Caco-2 (cell line): ENCODE data around the gene TBC1D17. TPM values are rescaled to one million over a fixed set of nuclear protein-coding genes. Genes with fewer than 3 reads are reported as not detected.
A peak's percentile ranks its signal among the peaks of the same experiment; 100 is the strongest.

Source experiments
- BruUV-seq: library from RNA; stranded (reverse); fragments of 400-500 nt; replicated peaks from 2 replicates; lab custom pipeline; 2021; lab: Mats Ljungman, UMichigan
- CTCF ChIA-PET: fragments of 300-600 bp; sonication (Branson Sonifier 250); formaldehyde crosslinking; loops from one replicate; lab custom pipeline; 2022; ENCODE audit warnings: antibody characterized with exemption; lab: Charles Lee
- POLR2A ChIA-PET: fragments of 300-600 bp; sonication (Branson Sonifier 250); formaldehyde crosslinking; loops from one replicate; lab custom pipeline; 2022; ENCODE audit warnings: antibody characterized with exemption; lab: Charles Lee
- DNase-seq, 2 experiments: peaks; one replicate each; pipeline versions ENCODE4 v3.0.0 to v3.0.0-alpha.2; 2020 to 2022
- H3K27me3 ChIP-seq: replicated peaks from 2 replicates; pipeline ENCODE4 v1.6.0; 2011; ENCODE audit warnings: low read length; ENCODE audit not compliant: control insufficient read depth, insufficient read depth
- H3K36me3 ChIP-seq: 2 replicates; pipeline ENCODE4 v1.5.1; 2011; ENCODE audit warnings: low read length; ENCODE audit not compliant: control insufficient read depth, insufficient read depth
- H3K4me1 ChIP-seq: fragments of 250-450 bp; sonication (Bioruptor Pico); 2 replicates; pipeline ENCODE4 v1.5.1; 2020; ENCODE audit warnings: mild to moderate bottlenecking
- H3K4me3 ChIP-seq: 2 replicates; pipeline ENCODE4 v1.5.1; 2011; ENCODE audit warnings: low read depth, mild to moderate bottlenecking, control low read depth, low read length
- H3K9me3 ChIP-seq: fragments of 250-450 bp; sonication (Bioruptor Pico); 2 replicates; pipeline ENCODE4 v1.5.1; 2020; ENCODE audit warnings: mild to moderate bottlenecking, moderate library complexity
- H3K27ac Mint-ChIP-seq: one replicate; pipeline ENCODE4 v1.8.0; 2022; ENCODE audit warnings: mixed read lengths; ENCODE audit not compliant: unreplicated experiment
- H3K27me3 Mint-ChIP-seq: one replicate; pipeline ENCODE4 v1.8.0; 2022; ENCODE audit warnings: mixed read lengths; ENCODE audit not compliant: insufficient read depth, unreplicated experiment
- H3K36me3 Mint-ChIP-seq: one replicate; pipeline ENCODE4 v1.8.0; 2022; ENCODE audit warnings: mild to moderate bottlenecking, mixed read lengths; ENCODE audit not compliant: insufficient read depth, unreplicated experiment
- H3K4me1 Mint-ChIP-seq: one replicate; pipeline ENCODE4 v1.8.0; 2022; ENCODE audit warnings: low read depth, mixed read lengths; ENCODE audit not compliant: unreplicated experiment
- H3K4me3 Mint-ChIP-seq: one replicate; pipeline ENCODE4 v1.8.0; 2022; ENCODE audit warnings: mild to moderate bottlenecking, moderate library complexity, mixed read lengths; ENCODE audit not compliant: unreplicated experiment
- H3K9me3 Mint-ChIP-seq: one replicate; pipeline ENCODE4 v1.8.0; 2022; ENCODE audit warnings: mixed read lengths; ENCODE audit not compliant: unreplicated experiment
- intact Hi-C: fragments of 100-400 bp; cut with micrococcal nuclease; formaldehyde crosslinking; loops from one replicate; pipeline ENCODE4 v1.10.0; 2022; ENCODE audit not compliant: unreplicated experiment
- total RNA-seq: library from RNA; stranded (reverse); gene quantifications from 2 replicates; pipeline ENCODE4 v1.2.3, GENCODE V29; 2022
- TF ChIP-seq, protein P1 (sequence below), 2 experiments: fragments of 200-600 bp in 1 of 2; IDR thresholded peaks; 1 replicate in 1 of 2; 2 replicates in 1 of 2; pipeline versions ENCODE4 v1.5.1 to v1.8.0; 2011 to 2022; ENCODE audit warnings: antibody characterized with exemption in 1 of 2, control low read depth in 1 of 2, inconsistent platforms in 1 of 2, low read depth in 1 of 2, low read length in 1 of 2, mild to moderate bottlenecking in 1 of 2, moderate library complexity in 1 of 2; ENCODE audit not compliant: insufficient read depth in 1 of 2, severe bottlenecking in 1 of 2, unreplicated experiment in 1 of 2

TBC1D17 gene
- total RNA-seq, 1 experiment from 2014 or later, result 55.3 TPM

DNA sequence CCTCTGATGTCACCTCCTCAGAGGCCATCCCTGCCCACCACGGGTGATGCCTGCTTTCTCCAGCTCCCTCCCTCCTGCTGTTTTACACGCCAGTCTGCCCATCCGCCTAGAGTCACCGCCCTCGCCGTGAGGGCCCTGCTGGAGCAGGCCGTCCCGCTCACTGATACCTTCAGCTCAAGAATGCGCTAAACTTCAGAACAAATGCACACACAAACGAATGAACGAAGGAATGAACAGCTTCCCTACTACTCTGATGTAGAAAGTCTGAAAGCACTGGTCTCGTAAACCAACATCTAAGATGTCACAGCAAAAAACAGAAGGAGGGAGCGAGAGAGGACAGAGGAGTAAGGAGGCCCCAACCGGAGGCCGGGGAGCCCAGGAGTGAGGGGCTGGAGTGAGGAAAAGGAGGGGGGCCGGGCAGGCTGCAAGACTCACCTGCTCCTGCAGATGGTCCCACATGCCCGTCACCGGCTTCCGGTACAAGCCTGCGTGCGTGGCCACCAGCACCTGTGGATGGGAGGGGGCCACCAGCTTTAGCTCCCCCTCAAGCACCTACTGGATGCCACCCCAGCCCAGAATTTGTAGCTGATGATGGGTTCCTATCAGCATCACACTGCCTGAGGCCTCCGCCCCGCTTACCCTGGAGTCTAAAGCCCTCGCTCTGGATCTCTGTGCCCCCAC lies 14.1 kb upstream of the TBC1D17 start:
- H3K4me3 ChIP-seq, result no peak overlapping the region
- peaks cover 15% of the 10 kb centered on the region for H3K4me1 ChIP-seq
- ChIA-PET CTCF (interaction anchor here (1.3 kb wide), 1 partner anchor 13 kb away, joined by 4 read pairs; the partner anchor contains the start of gene PTOV1), POLR2A (no interaction called here)
- no peaks in the 10 kb centered on the region for H3K9me3 ChIP-seq
- no peak for DNase-seq
- TF ChIP-seq, protein P1, sequence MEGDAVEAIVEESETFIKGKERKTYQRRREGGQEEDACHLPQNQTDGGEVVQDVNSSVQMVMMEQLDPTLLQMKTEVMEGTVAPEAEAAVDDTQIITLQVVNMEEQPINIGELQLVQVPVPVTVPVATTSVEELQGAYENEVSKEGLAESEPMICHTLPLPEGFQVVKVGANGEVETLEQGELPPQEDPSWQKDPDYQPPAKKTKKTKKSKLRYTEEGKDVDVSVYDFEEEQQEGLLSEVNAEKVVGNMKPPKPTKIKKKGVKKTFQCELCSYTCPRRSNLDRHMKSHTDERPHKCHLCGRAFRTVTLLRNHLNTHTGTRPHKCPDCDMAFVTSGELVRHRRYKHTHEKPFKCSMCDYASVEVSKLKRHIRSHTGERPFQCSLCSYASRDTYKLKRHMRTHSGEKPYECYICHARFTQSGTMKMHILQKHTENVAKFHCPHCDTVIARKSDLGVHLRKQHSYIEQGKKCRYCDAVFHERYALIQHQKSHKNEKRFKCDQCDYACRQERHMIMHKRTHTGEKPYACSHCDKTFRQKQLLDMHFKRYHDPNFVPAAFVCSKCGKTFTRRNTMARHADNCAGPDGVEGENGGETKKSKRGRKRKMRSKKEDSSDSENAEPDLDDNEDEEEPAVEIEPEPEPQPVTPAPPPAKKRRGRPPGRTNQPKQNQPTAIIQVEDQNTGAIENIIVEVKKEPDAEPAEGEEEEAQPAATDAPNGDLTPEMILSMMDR (IDR thresholded peaks at IDR 0.05; ENCODE audit: insufficient read depth in 1 of 2, low read depth in 1 of 2, low read length in 1 of 2, severe bottlenecking in 1 of 2, unreplicated experiment in 1 of 2), result no peak
- peaks cover 92% of the 10 kb centered on the region for H3K36me3 Mint-ChIP-seq
- H3K36me3 ChIP-seq, result peaks cover 13% of the 10 kb centered on the region
- BruUV-seq, result no TSS peak
- no peaks in the 10 kb centered on the region for H3K27me3 ChIP-seq
- H3K9me3 Mint-ChIP-seq, result no peaks in the 10 kb centered on the region
- intact Hi-C loops, result no loop called here
- H3K4me3 Mint-ChIP-seq, result no peak overlapping the region
- H3K4me1 Mint-ChIP-seq, result peaks cover 21% of the 10 kb centered on the region
- no peaks in the 10 kb centered on the region for H3K27me3 Mint-ChIP-seq
- no peak overlapping the region for H3K27ac Mint-ChIP-seq

DNA sequence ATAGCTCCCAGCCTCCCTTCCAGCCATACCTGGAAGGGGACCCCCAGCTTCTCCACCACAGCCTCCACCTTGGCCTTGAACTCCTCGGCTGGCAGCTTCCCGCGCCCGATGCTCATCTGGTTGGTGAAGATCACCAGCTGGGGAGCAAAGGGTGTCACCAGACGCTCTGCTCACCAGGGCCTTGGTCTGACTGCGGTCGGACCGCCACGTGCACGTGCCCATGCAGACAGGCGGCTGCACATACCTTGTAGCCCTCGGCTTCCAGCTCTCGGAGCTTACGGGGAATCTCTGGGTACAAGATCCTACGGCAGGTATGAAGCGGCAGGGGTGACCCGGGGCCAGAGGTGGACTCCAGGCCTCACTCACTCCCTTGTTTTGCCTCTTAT lies 13.6 kb upstream of the TBC1D17 start:
- Mint-ChIP-seq H3K9me3 (no peaks in the 10 kb centered on the region), H3K4me1 (peaks cover 21% of the 10 kb centered on the region), H3K27me3 (no peaks in the 10 kb centered on the region), H3K27ac (no peak overlapping the region), H3K4me3 (no peak overlapping the region), H3K36me3 (peaks cover 87% of the 10 kb centered on the region)
- Histone ChIP-seq H3K36me3 (peaks cover 13% of the 10 kb centered on the region), H3K4me3 (no peak overlapping the region), H3K4me1 (peaks cover 20% of the 10 kb centered on the region), H3K9me3 (no peaks in the 10 kb centered on the region), H3K27me3 (no peaks in the 10 kb centered on the region)
- POLR2A ChIA-PET, result no interaction called here
- intact Hi-C loops, result no loop called here
- DNase-seq, result peak in 1 of 2 experiments; percentile 33
- TF ChIP-seq, protein P1 (IDR thresholded peaks at IDR 0.05; ENCODE audit: insufficient read depth in 1 of 2, low read depth in 1 of 2, low read length in 1 of 2, severe bottlenecking in 1 of 2, unreplicated experiment in 1 of 2), result no peak
- CTCF ChIA-PET, result no interaction called here
- BruUV-seq, result no TSS peak

DNA sequence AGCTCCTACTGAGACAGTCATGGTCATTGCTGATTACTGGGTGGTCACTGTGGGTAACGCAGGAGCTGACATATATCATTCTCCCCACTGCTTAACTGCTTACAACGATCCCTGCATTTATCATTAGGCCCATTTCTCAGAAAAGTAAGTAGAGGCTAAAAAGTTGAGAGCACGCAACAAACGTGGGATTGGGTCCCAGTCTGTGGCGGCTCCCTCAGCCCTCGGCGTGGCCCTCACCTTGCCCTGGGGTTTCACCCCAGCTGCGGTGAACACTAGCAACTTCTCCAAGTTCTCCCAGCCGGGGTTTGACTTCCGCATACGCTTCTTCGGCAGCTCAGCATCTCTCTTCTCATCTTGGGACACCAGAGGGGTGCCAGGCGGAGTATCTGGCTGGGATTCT lies 12.6 kb upstream of the TBC1D17 start:
- no peak overlapping the region for H3K4me3 ChIP-seq
- DNase-seq, result no peak
- Mint-ChIP-seq H3K27ac (peak overlapping the region; percentile 98), H3K36me3 (peaks cover 77% of the 10 kb centered on the region), H3K27me3 (no peaks in the 10 kb centered on the region), H3K4me3 (no peak overlapping the region), H3K4me1 (peaks cover 21% of the 10 kb centered on the region), H3K9me3 (no peaks in the 10 kb centered on the region)
- BruUV-seq, result no TSS peak
- peaks cover 11% of the 10 kb centered on the region for H3K36me3 ChIP-seq
- POLR2A ChIA-PET, result interaction anchor here (0.7 to 1.0 kb wide), 3 partner anchors 13 to 98 kb away, joined by 3 to 8 read pairs (median 6); partner anchors contain the start of genes AP2A1, PTOV1 and TBC1D17
- TF ChIP-seq, protein P1 (IDR thresholded peaks at IDR 0.05; ENCODE audit: insufficient read depth in 1 of 2, low read depth in 1 of 2, low read length in 1 of 2, severe bottlenecking in 1 of 2, unreplicated experiment in 1 of 2), result no peak
- peaks cover 22% of the 10 kb centered on the region for H3K4me1 ChIP-seq
- intact Hi-C loops, result loop anchor here (5.0 kb wide), 1 partner anchor 188 kb away; the partner anchor contains the start of gene PRMT1
- CTCF ChIA-PET, result interaction anchor here (1.0 kb wide), 1 partner anchor 8 kb away, joined by 3 read pairs; no protein-coding TSS in a partner anchor
- no peaks in the 10 kb centered on the region for H3K27me3 ChIP-seq
- no peaks in the 10 kb centered on the region for H3K9me3 ChIP-seq
